Fibroblast of peridontal ligament (primary cell): ENCODE measurements around the gene HCK.
"Not testable (repeated sequence)": the region's sequence is repeated elsewhere in the genome, so short reads cannot be mapped to it uniquely, and the experiment has no call there.

Experiments
- DNase-seq: peaks from one replicate; pipeline ENCODE4 v3.0.0-alpha.2; 2010; ENCODE audit errors: extremely low read depth

The HCK gene

DNA sequence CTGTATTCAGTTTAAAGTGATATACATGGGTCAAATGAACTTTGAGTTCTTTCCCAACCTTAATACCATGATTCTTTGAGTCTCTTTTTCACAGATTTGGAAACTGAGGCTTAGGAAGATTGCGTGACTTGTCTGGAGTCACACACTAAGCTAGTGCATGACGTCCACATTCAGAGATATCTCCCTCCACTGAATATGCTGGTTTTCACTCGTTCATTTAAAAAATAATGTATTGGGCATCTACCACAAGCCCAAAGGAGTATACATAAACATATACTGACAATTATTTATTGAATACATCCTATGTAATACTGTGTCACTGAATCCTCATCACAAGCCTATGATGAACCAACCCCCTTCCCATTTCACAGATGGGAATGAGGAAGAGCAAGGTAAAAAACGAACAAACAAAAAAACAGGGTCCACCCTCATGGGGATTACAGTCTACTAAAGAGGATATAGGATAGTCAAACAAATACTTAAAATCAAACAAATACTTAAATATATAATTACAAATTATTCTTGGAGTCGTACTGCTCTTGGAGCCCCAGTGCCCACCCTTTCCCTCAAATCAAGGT is 56.9 kb downstream of the HCK start:
- no peak for DNase-seq

DNA sequence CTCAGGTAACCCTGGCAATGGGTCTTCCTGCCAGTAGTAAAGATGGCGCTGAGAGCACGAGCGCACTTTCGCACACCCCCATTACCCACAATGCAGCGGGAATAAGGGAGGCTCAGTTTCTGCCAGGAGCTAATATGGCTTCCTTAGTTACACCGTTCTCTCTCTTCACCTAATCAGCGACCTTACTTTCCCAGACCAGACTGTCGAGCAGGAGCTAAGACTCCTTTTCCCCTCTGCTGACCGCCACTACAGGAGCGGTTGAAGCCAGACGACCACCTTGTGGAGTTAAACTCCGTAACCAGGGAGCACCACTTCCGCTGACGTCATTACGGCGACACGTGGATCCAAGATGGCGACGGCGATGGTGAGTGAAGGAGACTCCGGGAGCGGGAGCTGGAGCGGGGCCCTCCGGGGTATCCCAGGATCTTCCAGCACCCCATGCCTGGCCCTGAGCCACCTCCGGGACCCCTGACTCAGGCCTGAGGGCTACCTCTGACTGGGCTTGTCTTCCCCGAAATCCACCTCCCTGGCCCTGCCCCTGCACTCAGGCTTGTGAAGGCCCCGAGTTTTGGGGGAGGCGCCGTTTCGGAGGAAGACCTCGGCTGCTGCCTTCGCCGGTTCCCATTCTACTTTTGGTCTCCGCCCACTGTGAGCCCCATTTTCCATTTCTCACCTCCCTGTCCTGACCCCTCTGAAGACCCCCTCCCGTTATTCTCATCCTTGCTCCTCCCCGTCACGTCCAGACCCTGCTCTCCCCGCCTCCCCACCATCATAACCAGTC is 57.5 kb downstream of the HCK start, which contains the start of gene TM9SF4:
TM9SF4 (plus strand) TSS at position 323 of the 781 bp plus-strand sequence; CDS start at position 350, 27 bp downstream.
- peak; percentile 96 for DNase-seq

GRCh38 chr20:32110173-32110704 is 58.2 kb downstream of the HCK start:
- DNase-seq = no peak

DNA sequence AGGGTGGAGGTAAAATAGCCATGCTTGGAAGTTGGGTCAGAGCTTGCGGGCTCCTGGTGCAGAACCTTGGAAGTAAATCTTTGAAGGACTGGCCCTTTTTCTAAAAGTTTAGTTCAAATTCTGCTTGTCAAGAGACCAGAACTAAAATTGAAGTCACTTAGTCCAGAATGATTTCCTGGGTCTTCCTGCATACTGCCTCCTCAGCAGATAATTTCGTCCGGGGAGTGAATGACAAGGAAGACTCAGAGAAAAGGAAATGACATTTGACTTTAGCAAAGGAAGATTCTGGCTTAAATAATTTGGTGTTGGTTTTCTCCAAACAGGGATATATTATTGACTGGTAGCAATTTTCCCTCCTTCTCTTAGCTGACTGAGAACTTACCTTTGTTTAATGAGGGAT is 58.7 kb downstream of the HCK start:
- DNase-seq = no peak

GRCh38 chr20:32111156-32111686 is 59.2 kb downstream of the HCK start:
- DNase-seq = no peak

- DNase-seq = no peak
These were observed 59.7 kb downstream of the HCK start for GRCh38 chr20:32111753-32112152.

DNA sequence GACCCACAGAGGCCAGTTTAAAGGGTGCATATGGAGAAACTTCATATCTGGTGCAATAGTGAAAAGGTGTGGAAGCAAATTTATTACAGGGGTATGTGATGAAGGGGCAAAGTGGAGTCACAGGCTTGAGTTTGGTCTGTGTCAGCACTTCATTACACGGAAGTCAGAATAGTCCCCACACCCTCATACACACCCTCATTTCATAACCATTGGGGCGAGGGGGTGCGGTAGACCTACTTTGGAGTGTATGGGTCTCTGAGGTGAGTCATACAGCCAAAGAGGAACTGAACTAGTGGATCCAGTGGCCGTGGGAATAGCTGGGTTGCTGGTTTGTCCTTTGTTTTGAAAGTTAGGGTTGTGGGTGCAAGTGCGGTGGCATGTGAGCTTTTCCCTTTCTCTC is 60.8 kb downstream of the HCK start:
- no peak for DNase-seq

GRCh38 chr20:32113591-32114260 is 61.7 kb downstream of the HCK start:
- DNase-seq = no peak

GRCh38 chr20:32114305-32114960 is 62.4 kb downstream of the HCK start:
- no peak for DNase-seq

DNA sequence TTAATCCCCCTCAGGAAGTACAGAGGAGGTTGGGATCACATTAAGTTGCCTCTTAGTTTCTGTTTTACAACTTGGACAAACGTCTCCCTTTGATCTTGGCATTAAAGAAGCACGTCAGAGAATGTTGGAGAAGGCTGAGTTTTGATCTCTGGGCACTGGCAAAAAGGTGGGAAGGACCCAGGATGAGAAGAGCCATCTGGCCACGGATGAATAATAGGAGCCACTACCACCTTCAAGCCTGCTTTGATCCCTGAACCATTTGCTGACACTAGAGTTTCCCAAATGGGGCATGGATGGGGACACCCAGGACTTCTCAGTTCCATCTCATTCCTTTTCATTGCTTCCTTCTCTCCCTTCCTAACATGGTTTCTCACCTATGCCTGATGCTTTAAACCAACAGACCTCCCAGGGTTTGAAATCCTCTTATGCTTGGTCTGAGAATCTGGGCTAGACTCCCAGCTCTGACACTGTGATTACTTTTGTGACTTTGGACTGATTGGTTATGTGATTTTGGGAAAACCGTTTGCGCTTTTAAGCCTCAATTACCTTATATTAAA is 63.2 kb downstream of the HCK start:
- DNase-seq = no peak

DNA sequence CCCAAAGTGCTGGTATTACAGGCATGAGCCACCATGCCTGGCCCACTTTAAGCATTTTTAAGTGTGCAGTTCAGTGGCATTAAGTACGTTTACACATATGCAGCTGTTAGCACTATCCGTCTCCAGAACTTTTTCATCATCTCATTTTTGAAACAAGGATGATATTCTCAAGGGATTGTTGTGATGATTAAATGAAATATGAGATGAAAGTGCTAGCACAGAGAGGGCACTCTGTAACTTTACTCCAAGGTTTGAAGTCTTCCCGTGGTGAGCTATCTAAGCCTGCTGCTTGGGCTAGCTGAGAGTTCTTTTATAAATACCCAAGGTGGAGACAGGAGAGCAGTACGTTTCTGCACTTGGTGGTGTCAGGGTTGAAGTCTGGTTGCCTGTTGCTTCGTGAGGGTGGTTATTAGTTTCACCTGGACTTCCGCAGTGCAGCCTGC is 64.1 kb downstream of the HCK start:
- peak; percentile 27 for DNase-seq

DNA sequence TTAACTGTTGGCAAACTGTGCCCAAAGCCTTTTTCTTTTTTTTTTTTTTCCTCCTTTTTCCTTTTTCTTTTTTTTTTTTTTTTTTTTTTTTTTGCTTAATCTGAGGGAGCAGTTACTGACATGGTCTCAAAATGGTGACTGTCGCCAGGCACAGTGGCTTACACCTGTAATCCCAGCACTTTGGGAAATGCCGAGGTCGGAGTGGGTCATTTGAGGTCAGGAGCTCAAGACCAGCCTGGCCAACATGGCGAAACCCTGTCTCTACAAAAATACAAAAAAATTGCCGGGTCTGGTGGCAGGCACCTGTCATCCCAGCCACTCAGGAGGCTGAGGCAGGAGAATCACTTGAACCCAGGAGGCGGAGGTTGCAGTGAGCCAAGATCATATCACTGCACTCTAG is 64.8 kb downstream of the HCK start:
- not testable (repeated sequence) for DNase-seq

DNA sequence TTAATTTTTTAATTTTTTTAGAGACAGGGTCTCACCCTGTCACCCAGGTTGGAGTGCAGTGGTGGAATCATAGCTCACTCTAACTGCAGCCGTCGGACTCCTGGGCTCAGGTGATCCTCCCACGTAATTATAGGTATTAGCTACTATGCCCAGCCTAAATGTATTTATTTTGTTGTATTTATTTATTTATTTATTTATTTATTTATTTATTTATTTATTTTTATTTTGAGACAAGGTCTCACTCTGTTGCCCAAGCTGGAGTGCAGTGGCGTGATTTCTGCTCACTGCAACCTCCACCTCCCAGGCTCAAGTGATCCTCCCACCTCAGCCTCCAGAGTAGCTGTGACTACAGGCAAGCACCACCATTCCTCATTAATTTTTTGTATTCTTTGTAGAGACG is 66.4 kb downstream of the HCK start:
- not testable (repeated sequence) for DNase-seq

DNA sequence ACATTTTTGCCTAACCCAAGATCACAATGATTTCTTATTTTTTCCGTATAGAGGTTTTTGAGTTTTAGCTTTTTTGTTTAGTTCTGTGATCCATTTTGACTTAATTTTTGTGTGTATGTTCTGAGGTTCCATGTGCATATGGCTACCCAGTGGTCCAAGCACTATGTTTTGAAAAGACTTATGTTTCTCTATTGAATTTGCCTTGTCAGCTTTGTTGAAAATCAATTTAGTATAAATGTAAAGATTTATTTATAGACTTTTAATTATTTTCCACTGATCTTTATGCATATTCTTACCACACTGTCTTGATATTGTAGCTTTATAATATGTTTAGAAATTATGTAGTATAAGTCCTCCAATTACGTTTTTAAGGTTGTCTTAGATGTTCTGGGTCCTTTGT is 67.7 kb downstream of the HCK start:
- DNase-seq = no peak

DNA sequence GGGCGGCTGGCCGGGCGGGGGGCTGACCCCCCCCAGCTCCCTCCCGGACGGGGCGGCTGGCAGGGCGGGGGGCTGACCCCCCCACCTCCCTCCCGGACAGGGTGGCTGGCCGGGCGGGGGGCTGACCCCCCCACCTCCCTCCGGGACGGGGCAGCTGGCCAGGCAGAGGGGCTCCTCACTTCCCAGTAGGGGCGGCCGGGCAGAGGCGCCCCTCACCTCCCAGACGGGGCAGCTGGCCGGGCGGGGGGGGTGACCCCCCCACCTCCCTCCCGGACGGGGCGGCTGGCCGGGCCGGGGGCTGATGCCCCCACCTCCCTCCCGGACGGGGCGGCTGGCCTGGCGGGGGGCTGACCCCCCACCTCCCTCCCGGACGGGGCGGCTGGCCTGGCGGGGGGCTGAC is 69.9 kb downstream of the HCK start:
- DNase-seq = not testable (repeated sequence)

GRCh38 chr20:32123088-32123487 is 71.0 kb downstream of the HCK start:
- DNase-seq = no peak

GRCh38 chr20:32124916-32125454 is 72.9 kb downstream of the HCK start:
- no peak for DNase-seq

- DNase-seq = no peak
These were observed 73.5 kb downstream of the HCK start for GRCh38 chr20:32125506-32125905.

GRCh38 chr20:32126919-32127318 is 74.9 kb downstream of the HCK start:
- no peak for DNase-seq

DNA sequence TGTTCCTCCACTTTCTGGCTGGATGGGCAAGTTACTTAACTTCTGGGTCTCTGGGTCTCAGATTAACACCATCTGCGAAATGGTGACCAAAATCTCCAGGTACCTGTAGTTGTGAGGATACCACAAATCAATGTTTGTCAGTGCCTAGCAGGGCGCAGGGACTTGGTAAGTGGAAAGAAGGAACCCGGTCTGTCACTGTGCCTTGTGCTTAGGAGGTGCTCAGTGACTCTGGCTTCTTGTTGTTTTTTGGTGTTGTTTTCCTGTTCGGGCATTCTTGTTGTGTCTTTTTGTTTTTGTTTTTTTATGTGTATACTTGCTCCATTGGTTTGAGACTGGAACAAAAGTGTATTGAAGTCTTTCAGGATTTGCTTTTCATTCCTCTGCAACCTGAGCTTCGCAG is 75.3 kb downstream of the HCK start:
- no peak for DNase-seq

DNA sequence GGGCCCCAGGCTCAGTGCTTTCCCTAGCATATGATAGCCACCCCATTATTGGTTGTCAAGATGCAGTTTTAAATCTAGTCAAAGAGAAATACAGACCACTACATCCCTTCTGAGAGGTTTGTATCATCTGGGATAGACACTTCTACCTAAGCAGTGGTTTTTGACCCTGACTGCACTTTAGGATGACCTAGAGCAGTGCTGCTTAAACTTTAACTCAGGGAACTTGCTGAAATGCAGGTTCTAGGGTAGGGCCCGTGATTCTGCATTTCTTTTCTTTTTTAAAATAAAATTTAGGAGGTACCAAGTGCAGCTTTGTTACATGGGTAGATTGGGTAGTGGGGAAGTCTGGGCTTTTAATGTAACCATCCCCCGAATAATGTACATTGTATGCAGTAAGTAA is 76.1 kb downstream of the HCK start:
- no peak for DNase-seq
